Uterus (tissue), 4 donors: Measurements from ENCODE around the gene TMEM132E. TPM values are rescaled to one million over a fixed set of nuclear protein-coding genes. Genes with fewer than 3 reads are reported as not detected.

ENCODE experiments used
- DNase-seq, 2 donors: peaks; one replicate each; pipeline ENCODE4 v3.0.0-alpha.2; 2019 to 2020
- H3K27ac ChIP-seq, 2 donors: fragments of 200-600 bp; sonication (generic); 1 replicate in 1 of 2; 2 replicates in 1 of 2; pipeline ENCODE4 v1.5.1; 2016 to 2018
- H3K27me3 ChIP-seq, 2 donors: fragments of 200-600 bp; sonication (generic); one replicate each; pipeline ENCODE4 v1.5.1; 2018 to 2019; ENCODE audit warnings: control low read depth in 1 of 2
- H3K36me3 ChIP-seq, 2 donors: fragments of 200-600 bp; sonication (generic); one replicate each; pipeline ENCODE4 v1.5.1; 2019; ENCODE audit warnings: control low read depth in 1 of 2
- H3K4me1 ChIP-seq, 2 donors: fragments of 200-600 bp; sonication (generic); one replicate each; pipeline ENCODE4 v1.5.1; 2018 to 2019; ENCODE audit warnings: control low read depth in 1 of 2
- H3K4me3 ChIP-seq, 2 donors: fragments of 200-600 bp; sonication (generic); 1 replicate in 1 of 2; 2 replicates in 1 of 2; pipeline ENCODE4 v1.5.1; 2018 to 2019; ENCODE audit warnings: mild to moderate bottlenecking in 1 of 2
- H3K9me3 ChIP-seq, 2 donors: fragments of 200-600 bp; sonication (generic); one replicate each; pipeline ENCODE4 v1.5.1; 2019; ENCODE audit warnings: control low read depth in 1 of 2
- CTCF ChIP-seq, 4 experiments: fragments of 200-600 bp in 2 of 4; fragments of 450-650 bp in 2 of 4; sonication (generic) in 2 of 4; IDR thresholded peaks; one replicate each; pipeline ENCODE4 v1.5.1; 2016 to 2019; ENCODE audit warnings: antibody characterized with exemption in 4 of 4, mild to moderate bottlenecking in 2 of 4, moderate library complexity in 1 of 4
- POLR2A ChIP-seq, 2 donors: fragments of 450-650 bp; IDR thresholded peaks; one replicate each; pipeline ENCODE4 v1.6.1; 2016; ENCODE audit warnings: antibody characterized with exemption in 2 of 2, mild to moderate bottlenecking in 1 of 2, moderate library complexity in 1 of 2
- intact Hi-C: fragments of 100-400 bp; cut with DNase I; formaldehyde crosslinking; loops from one replicate; pipeline ENCODE4 v1.15.1; 2023; ENCODE audit warnings: low total_unique reads
- total RNA-seq, 4 donors: library from RNA; depleted of rRNA in 3 of 4; stranded (reverse); fragments of >200 nt in 3 of 4; gene quantifications; one replicate each; pipeline versions ENCODE4 v1.1.0 to v1.2.4, GENCODE V29; 2014 to 2023
- donor health status: DM: yes; HTN: yes; CAD: no.

Gene TMEM132E
- total RNA-seq: under 1 TPM in 1 of 4 donors, not detected in 3; 0.90 TPM

GRCh38 chr17:34579017-34579946 lies at the start of gene TMEM132E:
Gene TMEM132E (plus strand): TSS chr17:34579582. CDS start chr17:34581077, 1,495 bp downstream.
- TF ChIP-seq CTCF (IDR thresholded peaks at IDR 0.05) (no peak), POLR2A (IDR thresholded peaks at IDR 0.05) (no peak)
- intact Hi-C loops: no loop called here
- H3K4me3 ChIP-seq: peak within 1 kb of the TSS; percentile 41 to 48
- peaks cover 0 to 9% of the 10 kb centered on the region in 2 donors for H3K27me3 ChIP-seq
- peak in 1 of 2 donors; percentile 30 for DNase-seq
- no peaks in the 10 kb centered on the region for H3K36me3 ChIP-seq
- H3K9me3 ChIP-seq: no peaks in the 10 kb centered on the region
- no peak within 1 kb of the TSS for H3K27ac ChIP-seq
- peaks cover 0 to 30% of the 10 kb centered on the region in 2 donors for H3K4me1 ChIP-seq

- Histone ChIP-seq H3K36me3 (no peaks in the 10 kb centered on the region), H3K9me3 (no peaks in the 10 kb centered on the region), H3K4me1 (no peaks in the 10 kb centered on the region), H3K27me3 (no peaks in the 10 kb centered on the region), H3K27ac (no peak overlapping the region), H3K4me3 (no peak overlapping the region)
- no peak for DNase-seq
- intact Hi-C loops: no loop called here
- TF ChIP-seq POLR2A (IDR thresholded peaks at IDR 0.05) (no peak), CTCF (IDR thresholded peaks at IDR 0.05) (no peak)
Observed at GRCh38 chr17:34530918-34531317, 48.5 kb upstream of the TMEM132E start.

- Histone ChIP-seq H3K4me3 (no peak overlapping the region), H3K36me3 (no peaks in the 10 kb centered on the region), H3K27me3 (no peaks in the 10 kb centered on the region), H3K27ac (no peak overlapping the region), H3K4me1 (no peaks in the 10 kb centered on the region), H3K9me3 (no peaks in the 10 kb centered on the region)
- TF ChIP-seq CTCF (IDR thresholded peaks at IDR 0.05): no peak
- TF ChIP-seq POLR2A (IDR thresholded peaks at IDR 0.05): no peak
- intact Hi-C loops: no loop called here
- no peak for DNase-seq
Observed at GRCh38 chr17:34532281-34533065, 46.9 kb upstream of the TMEM132E start.

GRCh38 chr17:34533806-34534527 lies 45.4 kb upstream of the TMEM132E start:
- Histone ChIP-seq H3K27me3 (no peaks in the 10 kb centered on the region), H3K27ac (no peak overlapping the region), H3K36me3 (no peaks in the 10 kb centered on the region), H3K4me3 (no peak overlapping the region), H3K9me3 (no peaks in the 10 kb centered on the region), H3K4me1 (no peaks in the 10 kb centered on the region)
- no peak for TF ChIP-seq CTCF (IDR thresholded peaks at IDR 0.05)
- no peak for TF ChIP-seq POLR2A (IDR thresholded peaks at IDR 0.05)
- DNase-seq: no peak
- intact Hi-C loops: no loop called here
